SK-N-SH (cell line): Measurements from ENCODE around the gene KHDC1.

Source experiments
- CTCF ChIP-seq: fragments of 200-600 bp; sonication (generic); IDR thresholded peaks from 2 replicates; pipeline ENCODE4 v1.6.1; 2017; ENCODE audit warnings: antibody characterized with exemption, mild to moderate bottlenecking, moderate library complexity
- FOXM1 ChIP-seq: IDR thresholded peaks from 2 replicates; pipeline ENCODE4 v1.4.0; 2012; ENCODE audit warnings: low read depth, mild to moderate bottlenecking
- MAX ChIP-seq: IDR thresholded peaks from 2 replicates; pipeline ENCODE4 v1.4.0; 2012; ENCODE audit warnings: low read depth
- MEF2A ChIP-seq: IDR thresholded peaks from 2 replicates; pipeline ENCODE4 v1.4.0; 2012; ENCODE audit warnings: low read depth, borderline replicate concordance
- MXI1 ChIP-seq: IDR thresholded peaks from 2 replicates; pipeline ENCODE4 v1.6.1; 2012; ENCODE audit warnings: mild to moderate bottlenecking, low read depth, low read length, improper control_type of control experiment
- POLR2AphosphoS5 ChIP-seq: IDR thresholded peaks from 2 replicates; pipeline ENCODE4 v1.6.1; 2012; ENCODE audit warnings: low read depth, low read length
- RCOR1 ChIP-seq: fragments of 150-350 bp; IDR thresholded peaks from 2 replicates; pipeline ENCODE4 v1.6.1; 2017; ENCODE audit warnings: antibody characterized with exemption, low read length

DNA sequence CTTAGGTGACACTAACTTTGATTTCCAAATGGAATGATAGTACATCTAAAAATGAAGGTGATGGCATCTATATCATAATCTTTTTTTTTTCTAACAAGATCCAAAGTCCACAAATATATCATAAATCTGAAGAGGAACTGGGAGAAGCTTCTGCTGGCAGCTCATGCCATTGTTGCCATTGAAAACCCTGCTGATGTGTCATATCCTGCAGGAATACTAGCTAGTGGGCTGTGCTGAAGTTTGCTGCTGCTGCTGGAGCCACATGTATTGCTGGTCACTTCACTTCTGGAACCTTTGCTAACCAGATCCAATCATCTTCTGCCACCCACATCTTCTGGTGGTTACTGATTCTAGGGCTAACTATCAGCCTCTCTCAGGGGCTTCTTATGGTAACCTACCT is 27.4 kb upstream of the KHDC1 start:
- TF ChIP-seq CTCF (no peak), RCOR1 (no peak), MXI1 (no peak), POLR2AphosphoS5 (no peak), MAX (no peak), MEF2A (no peak), FOXM1 (no peak)
